Measurements from ENCODE around the gene DENR. TPM values are rescaled to one million over a fixed set of nuclear protein-coding genes. Genes with fewer than 3 reads are reported as not detected.

DENR gene
- total and polyA plus RNA-seq, 2 donors, result 42.1 to 56.8 TPM

GRCh38 chr12:122753319-122753650, 661 bp downstream of the DENR start:
- Histone ChIP-seq H3K9me3 (ENCODE audit: control insufficient read depth in 2 of 2, insufficient read depth in 1 of 2, low read length in 1 of 2) (no peaks in the 10 kb centered on the region), H3K27ac (ENCODE audit: low read depth in 1 of 2, low read length in 1 of 2) (peak overlapping the region; percentile 46 to 75), H3K4me1 (ENCODE audit: control insufficient read depth in 2 of 2, insufficient read depth in 2 of 2, low read length in 2 of 2) (peaks cover 13 to 14% of the 10 kb centered on the region in 2 donors), H3K27me3 (ENCODE audit: control insufficient read depth in 2 of 2, insufficient read depth in 1 of 2, low read length in 1 of 2) (no peaks in the 10 kb centered on the region), H3K36me3 (ENCODE audit: control insufficient read depth in 2 of 2, insufficient read depth in 2 of 2, low read length in 1 of 2) (peaks cover 17 to 42% of the 10 kb centered on the region in 2 donors), H3K4me3 (ENCODE audit: low read length in 2 of 2) (peak overlapping the region; percentile 93 to 96)
- no peak for DNase-seq (ENCODE audit: low read depth in 6 of 9, low spot score in 9 of 9)
- 11% methylated on average over 5 of the region's 5 CpGs for WGBS

DNA sequence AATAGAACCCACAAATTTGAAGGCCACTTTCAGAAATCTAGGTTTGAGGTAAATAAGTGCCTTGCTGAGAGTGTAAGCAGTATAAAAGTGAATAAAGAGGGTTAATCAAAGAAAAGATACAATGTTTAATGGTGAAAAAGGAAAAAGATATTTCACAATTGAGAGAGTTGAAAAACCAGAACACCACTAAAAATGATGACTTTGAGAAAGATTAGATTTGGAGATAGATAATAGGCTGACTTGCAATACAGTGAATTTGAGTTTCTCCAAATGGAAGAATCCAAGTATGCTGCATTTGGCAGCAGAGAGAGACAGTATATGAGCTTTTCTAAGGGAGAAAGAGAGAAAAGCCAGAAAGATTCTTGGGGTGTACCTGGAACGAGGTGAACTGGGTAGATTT, 2.2 kb downstream of the DENR start:
- DNase-seq (ENCODE audit: low read depth in 6 of 9, low spot score in 9 of 9), result no peak
- peaks cover 13 to 14% of the 10 kb centered on the region in 2 donors for H3K4me1 ChIP-seq (ENCODE audit: control insufficient read depth in 2 of 2, insufficient read depth in 2 of 2, low read length in 2 of 2)
- H3K27me3 ChIP-seq (ENCODE audit: control insufficient read depth in 2 of 2, insufficient read depth in 1 of 2, low read length in 1 of 2), result no peaks in the 10 kb centered on the region
- 42% methylated on average over 1 of the region's 1 CpG for WGBS
- peaks cover 25 to 56% of the 10 kb centered on the region in 2 donors for H3K36me3 ChIP-seq (ENCODE audit: control insufficient read depth in 2 of 2, insufficient read depth in 2 of 2, low read length in 1 of 2)
- H3K27ac ChIP-seq (ENCODE audit: low read depth in 1 of 2, low read length in 1 of 2), result no peak overlapping the region
- no peaks in the 10 kb centered on the region for H3K9me3 ChIP-seq (ENCODE audit: control insufficient read depth in 2 of 2, insufficient read depth in 1 of 2, low read length in 1 of 2)
- no peak overlapping the region for H3K4me3 ChIP-seq (ENCODE audit: low read length in 2 of 2)

DNA sequence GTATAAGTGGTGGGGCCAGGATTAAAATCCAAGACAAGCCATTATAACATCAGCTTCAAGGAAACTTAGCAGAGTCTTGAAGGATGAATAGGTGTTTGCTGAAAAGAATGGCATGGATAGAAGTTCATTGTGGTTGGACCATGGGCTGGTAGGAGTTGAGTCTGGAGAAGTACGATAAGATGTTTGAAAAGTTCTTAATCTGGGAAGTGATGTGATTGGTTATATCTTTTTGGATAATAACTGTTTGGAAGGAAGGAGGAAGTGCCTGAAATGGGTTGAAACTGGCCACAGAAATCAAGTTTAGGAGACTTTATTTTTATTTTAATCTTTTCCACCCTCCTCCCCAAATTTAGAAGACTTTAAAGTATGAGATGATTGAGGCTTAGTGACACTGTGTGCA, 4.9 kb downstream of the DENR start:
- no peak for DNase-seq (ENCODE audit: low read depth in 6 of 9, low spot score in 9 of 9)
- H3K27ac ChIP-seq (ENCODE audit: low read depth in 1 of 2, low read length in 1 of 2), result no peak overlapping the region
- H3K9me3 ChIP-seq (ENCODE audit: control insufficient read depth in 2 of 2, insufficient read depth in 1 of 2, low read length in 1 of 2), result no peaks in the 10 kb centered on the region
- no peaks in the 10 kb centered on the region for H3K27me3 ChIP-seq (ENCODE audit: control insufficient read depth in 2 of 2, insufficient read depth in 1 of 2, low read length in 1 of 2)
- peaks cover 31 to 75% of the 10 kb centered on the region in 2 donors for H3K36me3 ChIP-seq (ENCODE audit: control insufficient read depth in 2 of 2, insufficient read depth in 2 of 2, low read length in 1 of 2)
- no peak overlapping the region for H3K4me3 ChIP-seq (ENCODE audit: low read length in 2 of 2)
- peaks cover 10% of the 10 kb centered on the region in 2 donors for H3K4me1 ChIP-seq (ENCODE audit: control insufficient read depth in 2 of 2, insufficient read depth in 2 of 2, low read length in 2 of 2)
- 97% methylated on average over 1 of the region's 1 CpG for WGBS

- H3K9me3 ChIP-seq (ENCODE audit: control insufficient read depth in 2 of 2, insufficient read depth in 1 of 2, low read length in 1 of 2), result no peaks in the 10 kb centered on the region
- H3K4me1 ChIP-seq (ENCODE audit: control insufficient read depth in 2 of 2, insufficient read depth in 2 of 2, low read length in 2 of 2), result no peaks in the 10 kb centered on the region
- H3K27me3 ChIP-seq (ENCODE audit: control insufficient read depth in 2 of 2, insufficient read depth in 1 of 2, low read length in 1 of 2), result no peaks in the 10 kb centered on the region
- no peaks in the 10 kb centered on the region for H3K36me3 ChIP-seq (ENCODE audit: control insufficient read depth in 2 of 2, insufficient read depth in 2 of 2, low read length in 1 of 2)
- H3K4me3 ChIP-seq (ENCODE audit: low read length in 2 of 2), result no peak overlapping the region
- no peak for DNase-seq (ENCODE audit: low read depth in 6 of 9, low spot score in 9 of 9)
- no peak overlapping the region for H3K27ac ChIP-seq (ENCODE audit: low read depth in 1 of 2, low read length in 1 of 2)
- 91% methylated on average over 7 of the region's 7 CpGs for WGBS
These were observed 32.9 kb downstream of the DENR start for GRCh38 chr12:122785503-122785902.

DNA sequence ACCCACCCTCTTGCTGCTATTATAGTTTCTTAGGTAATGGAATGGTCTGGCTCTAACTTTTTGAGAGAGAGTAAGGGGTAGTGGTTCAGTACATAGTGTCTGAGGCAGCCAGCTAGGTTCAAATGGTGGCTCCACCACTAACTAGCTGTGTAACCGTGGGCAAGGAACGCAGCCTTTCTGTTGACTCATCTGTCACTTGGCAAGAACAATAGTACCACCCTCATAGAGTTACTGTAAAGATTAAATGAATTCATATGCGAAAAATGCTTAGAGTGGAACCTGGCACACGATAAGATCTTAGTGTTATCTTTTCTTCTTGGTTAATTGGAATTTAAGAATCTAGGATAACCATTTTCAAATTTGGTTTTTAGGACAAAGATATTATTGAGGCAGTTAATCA, 35.8 kb downstream of the DENR start:
- Histone ChIP-seq H3K4me3 (ENCODE audit: low read length in 2 of 2) (no peak overlapping the region), H3K9me3 (ENCODE audit: control insufficient read depth in 2 of 2, insufficient read depth in 1 of 2, low read length in 1 of 2) (no peaks in the 10 kb centered on the region), H3K36me3 (ENCODE audit: control insufficient read depth in 2 of 2, insufficient read depth in 2 of 2, low read length in 1 of 2) (no peaks in the 10 kb centered on the region), H3K4me1 (ENCODE audit: control insufficient read depth in 2 of 2, insufficient read depth in 2 of 2, low read length in 2 of 2) (no peaks in the 10 kb centered on the region), H3K27me3 (ENCODE audit: control insufficient read depth in 2 of 2, insufficient read depth in 1 of 2, low read length in 1 of 2) (no peaks in the 10 kb centered on the region), H3K27ac (ENCODE audit: low read depth in 1 of 2, low read length in 1 of 2) (no peak overlapping the region)
- WGBS, result 96% methylated on average over 4 of the region's 4 CpGs
- DNase-seq (ENCODE audit: low read depth in 6 of 9, low spot score in 9 of 9), result no peak

- WGBS, result 98% methylated on average over 5 of the region's 5 CpGs
- Histone ChIP-seq H3K9me3 (ENCODE audit: control insufficient read depth in 2 of 2, insufficient read depth in 1 of 2, low read length in 1 of 2) (no peaks in the 10 kb centered on the region), H3K27ac (ENCODE audit: low read depth in 1 of 2, low read length in 1 of 2) (no peak overlapping the region), H3K27me3 (ENCODE audit: control insufficient read depth in 2 of 2, insufficient read depth in 1 of 2, low read length in 1 of 2) (no peaks in the 10 kb centered on the region), H3K36me3 (ENCODE audit: control insufficient read depth in 2 of 2, insufficient read depth in 2 of 2, low read length in 1 of 2) (no peaks in the 10 kb centered on the region), H3K4me1 (ENCODE audit: control insufficient read depth in 2 of 2, insufficient read depth in 2 of 2, low read length in 2 of 2) (peaks cover 0 to 2% of the 10 kb centered on the region in 2 donors), H3K4me3 (ENCODE audit: low read length in 2 of 2) (no peak overlapping the region)
- no peak for DNase-seq (ENCODE audit: low read depth in 6 of 9, low spot score in 9 of 9)
These were observed 37.0 kb downstream of the DENR start for GRCh38 chr12:122789637-122790036.

DNA sequence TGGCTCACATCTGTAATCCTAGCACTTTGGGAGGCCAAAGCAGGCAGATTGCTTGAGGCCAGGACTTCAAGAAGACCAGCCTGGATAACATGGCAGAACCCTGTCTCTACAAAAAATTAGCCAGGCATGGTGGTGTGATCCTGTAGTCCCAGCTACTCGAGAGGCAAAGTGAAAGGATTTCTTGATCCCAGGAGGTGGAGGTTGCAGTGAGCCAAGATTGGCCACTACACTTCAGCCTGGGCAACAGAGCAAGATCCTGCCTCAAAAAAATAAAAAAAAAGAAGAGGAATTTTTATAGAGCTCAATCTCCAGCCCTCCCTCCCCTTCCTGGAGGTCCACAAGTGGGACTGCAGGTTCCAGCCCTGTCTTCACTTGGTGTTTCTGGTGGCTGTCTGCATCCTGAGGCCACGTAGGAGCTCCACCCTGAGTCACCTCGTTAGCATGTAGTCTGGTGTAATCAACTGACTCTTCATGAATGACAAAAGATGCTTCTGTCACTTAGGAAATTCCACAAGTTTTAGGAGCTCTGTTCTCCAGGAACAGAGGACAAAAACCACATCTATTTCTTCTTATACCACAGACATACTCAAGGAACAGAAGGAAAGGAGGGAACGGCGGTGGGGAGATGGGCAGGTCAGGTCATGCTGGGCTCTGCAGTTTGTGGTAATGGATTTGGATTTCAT, 37.9 kb downstream of the DENR start:
- Histone ChIP-seq H3K4me1 (ENCODE audit: control insufficient read depth in 2 of 2, insufficient read depth in 2 of 2, low read length in 2 of 2) (peaks cover 0 to 2% of the 10 kb centered on the region in 2 donors), H3K4me3 (ENCODE audit: low read length in 2 of 2) (no peak overlapping the region), H3K27ac (ENCODE audit: low read depth in 1 of 2, low read length in 1 of 2) (no peak overlapping the region), H3K36me3 (ENCODE audit: control insufficient read depth in 2 of 2, insufficient read depth in 2 of 2, low read length in 1 of 2) (no peaks in the 10 kb centered on the region), H3K9me3 (ENCODE audit: control insufficient read depth in 2 of 2, insufficient read depth in 1 of 2, low read length in 1 of 2) (no peaks in the 10 kb centered on the region), H3K27me3 (ENCODE audit: control insufficient read depth in 2 of 2, insufficient read depth in 1 of 2, low read length in 1 of 2) (no peaks in the 10 kb centered on the region)
- DNase-seq (ENCODE audit: low read depth in 6 of 9, low spot score in 9 of 9), result no peak
- 90% methylated on average over 5 of the region's 5 CpGs for WGBS

DNA sequence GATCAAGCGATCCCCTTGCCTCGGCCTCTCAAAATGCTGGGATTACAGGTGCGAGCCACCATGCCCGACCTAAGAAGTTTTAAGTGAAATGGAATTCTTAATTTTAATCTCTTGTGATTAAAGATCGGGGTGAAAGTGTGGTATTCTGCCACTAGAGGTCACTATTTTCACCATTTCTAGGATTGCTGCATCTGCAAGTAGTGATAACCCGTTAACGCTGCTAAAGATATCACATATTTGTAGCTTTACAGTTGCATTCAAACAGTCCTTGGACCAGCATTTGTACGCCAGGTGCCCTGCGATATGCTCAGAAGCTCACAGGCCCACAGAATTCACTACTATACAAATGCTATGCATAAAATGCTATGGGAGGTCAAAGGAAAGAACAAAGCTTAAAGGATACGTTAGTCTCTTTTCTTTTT, 41.1 kb downstream of the DENR start:
- Histone ChIP-seq H3K27ac (ENCODE audit: low read depth in 1 of 2, low read length in 1 of 2) (no peak overlapping the region), H3K9me3 (ENCODE audit: control insufficient read depth in 2 of 2, insufficient read depth in 1 of 2, low read length in 1 of 2) (no peaks in the 10 kb centered on the region), H3K4me3 (ENCODE audit: low read length in 2 of 2) (no peak overlapping the region), H3K27me3 (ENCODE audit: control insufficient read depth in 2 of 2, insufficient read depth in 1 of 2, low read length in 1 of 2) (no peaks in the 10 kb centered on the region), H3K36me3 (ENCODE audit: control insufficient read depth in 2 of 2, insufficient read depth in 2 of 2, low read length in 1 of 2) (no peaks in the 10 kb centered on the region), H3K4me1 (ENCODE audit: control insufficient read depth in 2 of 2, insufficient read depth in 2 of 2, low read length in 2 of 2) (peaks cover 0 to 2% of the 10 kb centered on the region in 2 donors)
- 34% methylated on average over 10 of the region's 10 CpGs for WGBS
- peak in 7 of 9 donors; percentile 26 to 78 (median 46) for DNase-seq (ENCODE audit: low read depth in 6 of 9, low spot score in 9 of 9)

DNA sequence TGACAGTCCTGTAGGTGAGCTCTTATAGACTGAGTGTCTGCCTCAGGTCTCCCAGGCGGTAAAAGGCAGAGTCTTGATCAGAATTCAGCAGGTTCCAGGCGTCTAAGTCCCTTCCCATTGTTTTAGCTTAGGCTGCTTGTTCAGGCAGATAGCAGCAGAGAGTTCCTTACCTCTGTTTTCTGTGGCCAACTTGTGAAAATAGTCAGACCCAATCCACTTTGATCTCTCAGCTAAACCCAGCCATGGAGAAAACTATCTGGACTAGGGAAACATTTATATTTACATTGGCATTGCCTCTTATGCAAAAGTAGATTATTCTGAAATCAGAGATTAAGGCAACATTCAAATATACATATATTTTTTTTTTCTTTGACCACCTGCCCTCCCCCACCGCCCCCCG, 43.2 kb downstream of the DENR start:
- 98% methylated on average over 4 of the region's 4 CpGs for WGBS
- no peaks in the 10 kb centered on the region for H3K27me3 ChIP-seq (ENCODE audit: control insufficient read depth in 2 of 2, insufficient read depth in 1 of 2, low read length in 1 of 2)
- H3K9me3 ChIP-seq (ENCODE audit: control insufficient read depth in 2 of 2, insufficient read depth in 1 of 2, low read length in 1 of 2), result no peaks in the 10 kb centered on the region
- H3K4me3 ChIP-seq (ENCODE audit: low read length in 2 of 2), result no peak overlapping the region
- H3K27ac ChIP-seq (ENCODE audit: low read depth in 1 of 2, low read length in 1 of 2), result no peak overlapping the region
- no peaks in the 10 kb centered on the region for H3K36me3 ChIP-seq (ENCODE audit: control insufficient read depth in 2 of 2, insufficient read depth in 2 of 2, low read length in 1 of 2)
- DNase-seq (ENCODE audit: low read depth in 6 of 9, low spot score in 9 of 9), result no peak
- peaks cover 0 to 11% of the 10 kb centered on the region in 2 donors for H3K4me1 ChIP-seq (ENCODE audit: control insufficient read depth in 2 of 2, insufficient read depth in 2 of 2, low read length in 2 of 2)

Measured in thymus (tissue), 11 donors.